ENCODE data around the gene THAP8. TPM values are rescaled to one million over a fixed set of nuclear protein-coding genes. Genes with fewer than 3 reads are reported as not detected.

Gene THAP8
- polyA plus RNA-seq, 1 donor from 2014 or later = 5.6 TPM

DNA sequence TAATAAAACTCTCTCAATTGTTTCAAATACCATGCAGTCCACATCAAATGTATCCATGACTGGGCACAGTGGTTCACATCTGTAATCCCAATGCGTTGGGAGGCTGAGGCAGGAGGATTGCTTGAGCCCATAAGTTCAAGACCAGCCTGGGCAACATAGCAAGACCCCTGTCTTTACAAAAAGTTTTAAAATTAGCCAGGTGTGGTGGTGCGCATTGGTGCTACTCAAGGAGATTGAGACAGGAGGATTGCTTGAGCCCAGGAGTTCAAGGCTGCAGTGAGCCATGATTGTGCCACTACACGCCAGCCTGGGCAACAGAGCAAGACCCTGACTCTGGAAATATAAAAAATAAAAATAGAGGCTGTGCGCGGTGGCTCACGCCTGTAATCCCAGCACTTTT lies 26.4 kb downstream of the THAP8 start:
- peaks cover 0 to 2% (median 0%) of the 10 kb centered on the region in 3 donors for H3K4me1 Mint-ChIP-seq
- H3K9me3 Mint-ChIP-seq = no peaks in the 10 kb centered on the region
- no peak overlapping the region for H3K4me3 Mint-ChIP-seq
- no peak overlapping the region for H3K27ac Mint-ChIP-seq
- H3K36me3 Mint-ChIP-seq = peaks cover 13% of the 10 kb centered on the region
- peaks cover 2% of the 10 kb centered on the region for H3K27me3 Mint-ChIP-seq

DNA sequence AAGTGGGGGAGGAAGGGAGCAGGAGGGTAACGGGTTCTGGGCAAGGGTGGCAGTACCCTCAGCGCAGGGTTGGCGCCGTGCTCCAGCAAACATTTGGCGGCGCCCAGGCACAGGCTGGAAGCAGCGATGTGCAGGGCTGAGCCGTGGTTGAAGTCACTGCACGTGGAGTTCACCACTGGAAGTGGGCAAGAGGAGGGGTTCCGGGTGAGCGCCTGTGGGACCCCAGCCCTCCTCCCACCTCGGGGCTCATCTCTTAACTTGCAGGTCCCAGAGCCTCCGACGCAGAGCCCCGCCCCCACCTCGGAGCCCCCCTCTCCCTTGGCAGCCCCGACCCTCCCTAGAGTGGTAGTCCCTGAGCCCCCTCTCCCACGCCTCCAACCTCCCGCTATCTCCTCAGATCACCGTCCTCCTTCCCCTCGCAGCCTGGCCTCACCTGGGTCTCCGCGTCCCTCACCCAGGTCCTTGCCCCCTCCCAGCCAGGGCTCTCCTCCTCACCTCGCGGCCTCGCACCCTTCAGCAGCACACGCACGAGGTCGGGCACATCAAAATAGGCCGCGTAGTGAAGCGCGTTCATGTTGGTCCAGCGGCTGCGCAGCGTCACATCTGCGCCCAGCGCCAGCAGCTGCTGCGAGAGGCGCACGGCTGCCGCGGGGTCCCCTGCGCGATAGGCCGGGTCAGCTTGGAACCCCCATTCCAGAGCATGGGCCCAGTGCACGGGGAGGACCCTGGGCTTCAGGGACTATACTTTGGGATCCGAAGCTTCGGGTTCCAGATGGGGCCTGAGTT lies 27.8 kb downstream of the THAP8 start:
- Mint-ChIP-seq H3K9me3 (no peaks in the 10 kb centered on the region), H3K4me3 (no peak overlapping the region), H3K4me1 (peaks cover 0 to 2% (median 0%) of the 10 kb centered on the region in 3 donors), H3K36me3 (peaks cover 15% of the 10 kb centered on the region), H3K27me3 (no peaks in the 10 kb centered on the region), H3K27ac (no peak overlapping the region)

DNA sequence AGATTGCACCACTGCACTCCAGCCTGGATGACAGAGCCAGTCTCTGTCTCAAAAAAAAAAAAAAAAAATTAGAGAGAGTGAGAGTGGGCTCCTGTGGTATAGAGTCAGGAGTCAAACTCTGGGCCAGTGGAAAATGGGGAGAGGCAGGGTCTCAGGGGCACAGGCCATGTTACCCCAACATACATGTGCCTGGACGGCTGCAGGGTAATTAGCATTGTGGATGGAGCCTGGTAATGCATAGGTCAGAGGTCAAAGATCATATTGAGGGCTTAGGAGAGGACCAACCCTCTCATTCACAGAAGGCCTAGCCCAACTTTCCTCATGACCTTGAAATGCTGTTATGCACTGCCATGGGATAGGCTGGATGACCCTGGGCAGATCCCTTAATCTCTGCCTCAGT lies 28.5 kb downstream of the THAP8 start:
- Mint-ChIP-seq H3K9me3 (no peaks in the 10 kb centered on the region), H3K4me1 (peaks cover 0 to 2% (median 0%) of the 10 kb centered on the region in 3 donors), H3K36me3 (peaks cover 19% of the 10 kb centered on the region), H3K27me3 (no peaks in the 10 kb centered on the region), H3K4me3 (no peak overlapping the region), H3K27ac (no peak overlapping the region)

DNA sequence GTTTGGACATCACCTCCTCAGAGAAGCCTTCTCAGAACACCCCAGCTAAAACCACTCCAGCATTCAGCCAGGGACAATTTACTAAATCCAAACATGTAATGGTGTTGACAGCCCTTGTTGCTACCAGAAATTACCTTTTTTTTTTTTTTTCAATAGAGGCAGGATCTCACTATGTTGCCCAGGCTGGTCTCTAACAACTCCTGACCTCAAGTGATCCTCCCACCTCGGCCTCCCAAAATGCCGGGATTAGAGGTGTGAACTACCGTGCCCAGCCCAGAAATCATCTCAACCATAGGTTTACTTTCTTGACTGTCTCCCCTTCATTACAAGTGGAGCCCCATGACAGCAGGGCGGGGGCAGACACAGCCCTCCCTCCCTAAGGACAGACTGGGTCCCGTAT lies 30.7 kb downstream of the THAP8 start:
- Mint-ChIP-seq H3K27me3 (no peaks in the 10 kb centered on the region), H3K9me3 (no peaks in the 10 kb centered on the region), H3K36me3 (peaks cover 11% of the 10 kb centered on the region), H3K27ac (no peak overlapping the region), H3K4me1 (no peaks in the 10 kb centered on the region), H3K4me3 (no peak overlapping the region)

- H3K27me3 Mint-ChIP-seq = no peaks in the 10 kb centered on the region
- peaks cover 8% of the 10 kb centered on the region for H3K36me3 Mint-ChIP-seq
- H3K4me3 Mint-ChIP-seq = no peak overlapping the region
- H3K9me3 Mint-ChIP-seq = no peaks in the 10 kb centered on the region
- peaks cover 5 to 7% (median 6%) of the 10 kb centered on the region in 3 donors for H3K4me1 Mint-ChIP-seq
- no peak overlapping the region for H3K27ac Mint-ChIP-seq
These were observed 34.9 kb downstream of the THAP8 start for GRCh38 chr19:36019061-36019670.

GRCh38 chr19:36014012-36014924 lies 39.8 kb downstream of the THAP8 start, which contains the start of gene ALKBH6:
Gene ALKBH6, minus strand, starts transcription at chr19:36014213. Its CDS starts 816 bp downstream, at chr19:36013397.
- no peaks in the 10 kb centered on the region for H3K9me3 Mint-ChIP-seq
- peak within 1 kb of the TSS; percentile 64 to 99 (median 93) for H3K27ac Mint-ChIP-seq
- peaks cover 3% of the 10 kb centered on the region for H3K36me3 Mint-ChIP-seq
- H3K27me3 Mint-ChIP-seq = no peaks in the 10 kb centered on the region
- peaks cover 15 to 22% (median 17%) of the 10 kb centered on the region in 3 donors for H3K4me1 Mint-ChIP-seq
- H3K4me3 Mint-ChIP-seq = peak within 1 kb of the TSS; percentile 89 to 98 (median 96)

DNA sequence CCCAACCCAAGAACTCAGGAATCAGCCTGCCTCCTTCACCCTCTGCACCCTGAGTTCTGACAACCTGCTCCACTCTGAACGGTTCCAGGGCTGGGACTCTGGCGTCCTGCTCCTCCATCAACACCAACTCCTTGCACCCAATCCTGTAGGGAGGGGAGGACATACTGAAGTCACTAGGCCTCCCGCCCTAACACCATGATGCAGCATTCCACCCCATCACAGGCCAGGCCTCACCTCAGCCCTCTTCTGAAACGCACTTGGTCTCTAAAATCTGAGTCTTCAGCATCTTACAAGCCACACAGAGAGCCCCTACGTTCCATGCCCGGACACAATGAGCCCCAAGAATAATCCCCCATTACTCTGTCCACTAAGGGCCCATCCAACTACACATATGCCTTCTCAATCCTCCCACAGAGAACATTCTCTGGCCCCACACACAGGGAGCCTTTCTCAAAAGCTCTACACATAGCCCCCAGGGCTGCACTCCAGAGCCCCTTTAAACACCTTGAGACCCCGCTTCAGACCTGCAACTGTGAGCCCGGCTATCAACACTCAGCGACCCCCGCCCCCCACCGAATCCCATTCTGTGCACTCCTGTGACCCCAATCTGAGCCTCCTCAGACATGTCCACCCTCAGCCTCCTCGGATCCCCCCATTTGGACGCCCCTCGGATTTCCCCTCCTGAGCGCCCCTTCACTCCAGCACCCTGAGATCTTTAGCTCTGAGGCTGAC lies 40.6 kb downstream of the THAP8 start:
- peaks cover 2% of the 10 kb centered on the region for H3K27me3 Mint-ChIP-seq
- peak overlapping the region; percentile 89 to 98 (median 96) for H3K4me3 Mint-ChIP-seq
- H3K27ac Mint-ChIP-seq = peak overlapping the region; percentile 54 to 99 (median 93)
- H3K9me3 Mint-ChIP-seq = no peaks in the 10 kb centered on the region
- H3K36me3 Mint-ChIP-seq = peaks cover 3% of the 10 kb centered on the region
- peaks cover 19 to 22% (median 21%) of the 10 kb centered on the region in 3 donors for H3K4me1 Mint-ChIP-seq

GRCh38 chr19:36010402-36010801 lies 43.7 kb downstream of the THAP8 start:
- Mint-ChIP-seq H3K36me3 (no peaks in the 10 kb centered on the region), H3K27ac (peak overlapping the region in 1 of 3 donors; percentile 81), H3K4me1 (peaks cover 19 to 21% (median 21%) of the 10 kb centered on the region in 3 donors), H3K9me3 (no peaks in the 10 kb centered on the region), H3K27me3 (peaks cover 2% of the 10 kb centered on the region), H3K4me3 (peak overlapping the region in 2 of 4 donors; percentile 71)

DNA sequence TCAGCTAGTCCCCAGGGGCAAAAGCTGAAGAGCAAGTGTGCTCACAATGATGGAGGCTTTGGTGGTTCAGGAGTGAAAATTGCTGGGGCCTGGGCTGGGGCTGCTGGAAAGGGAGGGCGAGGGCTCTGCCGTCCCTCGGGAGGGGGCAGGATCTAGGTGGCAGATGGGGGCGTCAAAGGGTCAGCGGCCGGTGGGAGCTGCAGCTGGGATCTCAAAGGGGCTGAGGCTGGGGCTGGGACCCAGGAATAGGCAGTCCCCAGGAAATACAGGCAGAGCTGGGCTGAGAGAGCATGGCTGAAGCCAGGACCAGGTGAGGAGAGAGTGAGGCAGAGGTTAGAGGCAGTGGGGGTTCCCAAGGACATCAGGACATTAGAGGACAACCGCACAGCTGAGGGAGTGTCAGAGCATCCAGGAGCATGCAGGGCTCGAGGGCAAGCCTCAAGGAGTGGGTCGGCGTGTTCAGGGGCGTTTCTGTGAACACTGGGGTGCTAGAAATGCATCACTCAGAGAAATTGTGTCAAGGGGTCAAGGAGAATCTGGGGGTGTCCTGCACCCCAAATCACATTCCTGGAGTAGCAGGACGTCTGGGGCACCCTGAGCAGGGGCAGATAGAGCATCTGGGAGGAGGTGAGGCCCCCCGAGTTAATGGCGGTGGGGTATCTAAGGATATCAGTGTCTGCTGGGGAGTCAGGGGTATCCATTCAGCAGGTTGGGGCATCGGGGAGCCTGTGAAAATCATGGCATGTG lies 44.3 kb downstream of the THAP8 start:
- no peaks in the 10 kb centered on the region for H3K36me3 Mint-ChIP-seq
- peak overlapping the region; percentile 16 to 83 (median 71) for H3K4me3 Mint-ChIP-seq
- H3K4me1 Mint-ChIP-seq = peaks cover 19 to 25% (median 21%) of the 10 kb centered on the region in 3 donors
- no peaks in the 10 kb centered on the region for H3K9me3 Mint-ChIP-seq
- H3K27me3 Mint-ChIP-seq = peaks cover 2% of the 10 kb centered on the region
- H3K27ac Mint-ChIP-seq = peak overlapping the region in 1 of 3 donors; percentile 81

DNA sequence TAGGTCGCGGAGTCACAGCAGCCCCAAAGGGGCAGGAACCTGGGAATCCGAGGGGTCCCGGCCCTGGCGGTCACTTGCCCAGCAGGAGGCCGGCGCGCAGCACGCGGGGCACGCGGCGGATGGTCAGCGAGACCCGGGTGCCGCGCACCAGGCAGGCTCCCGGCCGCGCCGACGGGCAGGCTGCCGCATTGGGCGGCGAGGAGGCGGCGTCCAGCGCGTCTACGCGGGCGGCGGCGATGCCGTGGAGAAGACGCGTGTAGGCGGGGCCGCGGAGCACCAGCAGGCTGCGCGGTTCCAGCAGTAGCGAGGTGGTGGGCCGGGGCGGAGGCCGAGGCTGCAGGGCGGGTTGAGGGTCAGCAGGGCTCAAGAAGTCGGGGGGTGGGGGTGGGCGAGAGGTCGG lies 44.9 kb downstream of the THAP8 start:
- H3K9me3 Mint-ChIP-seq = no peaks in the 10 kb centered on the region
- peak overlapping the region; percentile 16 to 83 (median 71) for H3K4me3 Mint-ChIP-seq
- H3K27ac Mint-ChIP-seq = no peak overlapping the region
- peaks cover 2% of the 10 kb centered on the region for H3K27me3 Mint-ChIP-seq
- no peaks in the 10 kb centered on the region for H3K36me3 Mint-ChIP-seq
- H3K4me1 Mint-ChIP-seq = peaks cover 15 to 21% (median 15%) of the 10 kb centered on the region in 3 donors

GRCh38 chr19:36008336-36008978 lies 45.6 kb downstream of the THAP8 start, which contains the start of gene SYNE4:
Gene SYNE4, minus strand, starts transcription at chr19:36008813. Its CDS starts 132 bp downstream, at chr19:36008681.
- H3K27me3 Mint-ChIP-seq = peaks cover 2% of the 10 kb centered on the region
- H3K27ac Mint-ChIP-seq = peak within 1 kb of the TSS in 1 of 3 donors; percentile 81
- H3K4me3 Mint-ChIP-seq = peak within 1 kb of the TSS; percentile 16 to 83 (median 71)
- no peaks in the 10 kb centered on the region for H3K9me3 Mint-ChIP-seq
- H3K36me3 Mint-ChIP-seq = no peaks in the 10 kb centered on the region
- H3K4me1 Mint-ChIP-seq = peaks cover 8 to 16% (median 10%) of the 10 kb centered on the region in 3 donors

- H3K27me3 Mint-ChIP-seq = peaks cover 2% of the 10 kb centered on the region
- no peaks in the 10 kb centered on the region for H3K9me3 Mint-ChIP-seq
- H3K4me1 Mint-ChIP-seq = peaks cover 4 to 11% (median 5%) of the 10 kb centered on the region in 3 donors
- no peak overlapping the region for H3K27ac Mint-ChIP-seq
- peaks cover 4% of the 10 kb centered on the region for H3K36me3 Mint-ChIP-seq
- no peak overlapping the region for H3K4me3 Mint-ChIP-seq
These were observed 47.1 kb downstream of the THAP8 start for GRCh38 chr19:36006955-36007354.

- no peak overlapping the region for H3K27ac Mint-ChIP-seq
These were observed 50.8 kb downstream of the THAP8 start for GRCh38 chr19:36003284-36003683.

More at GRCh38 chr19:36003284-36003683, 50.8 kb downstream of the THAP8 start:
- H3K4me3 Mint-ChIP-seq = peak overlapping the region in 1 of 4 donors; percentile 52
- no peaks in the 10 kb centered on the region for H3K27me3 Mint-ChIP-seq
- peaks cover 4 to 9% (median 5%) of the 10 kb centered on the region in 3 donors for H3K4me1 Mint-ChIP-seq
- H3K36me3 Mint-ChIP-seq = peaks cover 4% of the 10 kb centered on the region
- no peaks in the 10 kb centered on the region for H3K9me3 Mint-ChIP-seq
